Smooth muscle cell (in vitro differentiated cells): Measurements from ENCODE around the gene FZR1. TPM values are rescaled to one million over a fixed set of nuclear protein-coding genes. Genes with fewer than 3 reads are reported as not detected.
"Not testable (repeated sequence)": the region's sequence is repeated elsewhere in the genome, so short reads cannot be mapped to it uniquely, and the experiment has no call there.

ENCODE experiments used
- DNase-seq: peaks from one replicate; lab custom pipeline; 2025; ENCODE audit not compliant: unreplicated experiment; lab: John Stamatoyannopoulos, UW
- H2AFZ ChIP-seq: fragments of 200-600 bp; sonication (generic); 2 replicates; pipeline ENCODE4 v1.6.0; 2016; ENCODE audit warnings: antibody characterized with exemption, low read depth, mild to moderate bottlenecking
- H3F3A ChIP-seq: fragments of 200-600 bp; sonication (generic); 2 replicates; pipeline ENCODE4 v1.6.0; 2017; ENCODE audit warnings: antibody characterized with exemption, low read depth
- H3K27ac ChIP-seq: fragments of 200-600 bp; sonication (generic); 2 replicates; pipeline ENCODE4 v1.5.1; 2016; ENCODE audit warnings: low read depth, mild to moderate bottlenecking
- H3K27me3 ChIP-seq: fragments of 200-600 bp; sonication (generic); 2 replicates; pipeline ENCODE4 v1.6.1; 2016; ENCODE audit warnings: low read depth, mild to moderate bottlenecking
- H3K36me3 ChIP-seq: fragments of 200-600 bp; sonication (generic); 2 replicates; pipeline ENCODE4 v1.5.1; 2016; ENCODE audit warnings: low read depth
- H3K4me1 ChIP-seq: fragments of 200-600 bp; sonication (generic); 2 replicates; pipeline ENCODE4 v1.5.1; 2016; ENCODE audit warnings: low read depth
- H3K4me2 ChIP-seq: fragments of 200-600 bp; sonication (generic); 2 replicates; pipeline ENCODE4 v1.6.0; 2016; ENCODE audit warnings: mild to moderate bottlenecking
- H3K4me3 ChIP-seq: fragments of 200-600 bp; sonication (generic); 2 replicates; pipeline ENCODE4 v1.5.1; 2016; ENCODE audit warnings: mild to moderate bottlenecking
- H3K79me2 ChIP-seq: fragments of 200-600 bp; sonication (generic); 2 replicates; pipeline ENCODE4 v1.6.0; 2016; ENCODE audit warnings: low read depth, mild to moderate bottlenecking
- H3K9ac ChIP-seq: fragments of 200-600 bp; sonication (generic); 2 replicates; pipeline ENCODE4 v1.6.0; 2016; ENCODE audit warnings: low read depth
- H3K9me3 ChIP-seq: fragments of 200-600 bp; sonication (generic); replicated peaks from 2 replicates; pipeline ENCODE4 v1.5.1; 2016; ENCODE audit warnings: low read depth
- H4K20me1 ChIP-seq: fragments of 200-600 bp; sonication (generic); 2 replicates; pipeline ENCODE4 v1.6.0; 2016; ENCODE audit warnings: low read depth
- WGBS: methylation state at CpG from one replicate; pipeline ENCODE4 v1.1.7; 2016; ENCODE audit warnings: low lambda C conversion rate; 5-methylcytosine and 5-hydroxymethylcytosine counted together
- polyA plus RNA-seq: library from polyadenylated mRNA; unstranded; fragments of >200 nt; fragmentation: Nextera tagmentation; extraction: Ambion mirVana; gene quantifications from 2 replicates; pipeline ENCODE4 v1.2.1, GENCODE V29; 2016
- total RNA-seq: library from RNA; depleted of rRNA; stranded (reverse); fragments of >200 nt; gene quantifications from 2 replicates; pipeline ENCODE4 v1.2.3, GENCODE V29; 2014
- TF ChIP-seq, protein P1 (sequence below): fragments of 200-600 bp; sonication (generic); IDR thresholded peaks from 2 replicates; pipeline ENCODE4 v1.5.1; 2017; ENCODE audit warnings: borderline replicate concordance, mild to moderate bottlenecking, antibody characterized with exemption; ENCODE audit not compliant: insufficient read depth, poor library complexity, severe bottlenecking

FZR1 gene
- total and polyA plus RNA-seq, 2 experiments from 2014 or later = 16.3 to 49.7 TPM

DNA sequence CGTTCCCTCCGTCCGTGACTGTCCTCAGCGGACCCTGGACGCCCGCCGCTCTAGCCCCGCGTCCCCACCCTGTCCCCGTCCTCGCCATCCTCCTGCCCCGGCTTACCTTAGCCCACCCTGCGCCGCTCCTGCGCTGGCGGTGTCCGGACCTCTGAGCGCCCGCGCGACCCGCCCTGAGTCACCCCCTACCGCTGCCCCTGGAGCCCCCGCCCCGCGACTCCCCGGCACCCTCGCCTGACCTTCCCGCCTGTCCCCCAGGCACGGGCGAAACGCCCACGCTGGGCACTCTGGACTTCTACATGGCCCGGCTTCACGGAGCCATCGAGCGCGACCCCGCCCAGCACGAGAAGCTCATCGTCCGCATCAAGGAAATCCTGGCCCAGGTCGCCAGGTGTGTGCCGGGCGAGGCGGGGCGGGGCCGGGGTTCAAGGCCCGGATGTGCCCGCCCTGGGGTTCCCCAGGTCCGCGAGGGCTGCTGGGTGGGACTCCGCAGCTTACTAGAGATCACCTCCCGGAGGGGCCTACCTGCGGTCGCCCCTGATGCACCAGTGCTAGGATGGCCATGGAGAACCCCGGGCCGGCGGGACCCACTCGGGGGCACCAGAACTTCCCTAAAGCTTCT is 71.7 kb downstream of the FZR1 start:
- peaks cover 38% of the 10 kb centered on the region for H3F3A ChIP-seq
- peak overlapping the region; percentile 47 for H3K4me3 ChIP-seq
- H3K36me3 ChIP-seq = no peaks in the 10 kb centered on the region
- H3K9me3 ChIP-seq = no peaks in the 10 kb centered on the region
- H3K4me1 ChIP-seq = peaks cover 10% of the 10 kb centered on the region
- H3K79me2 ChIP-seq = no peaks in the 10 kb centered on the region
- no peaks in the 10 kb centered on the region for H3K27me3 ChIP-seq
- no peak overlapping the region for H2AFZ ChIP-seq
- no peak overlapping the region for H3K27ac ChIP-seq
- peak overlapping the region; percentile 96 for H3K4me2 ChIP-seq
- DNase-seq = no peak
- WGBS = 17% methylated on average over 41 of the region's 60 CpGs
- TF ChIP-seq, protein P1, sequence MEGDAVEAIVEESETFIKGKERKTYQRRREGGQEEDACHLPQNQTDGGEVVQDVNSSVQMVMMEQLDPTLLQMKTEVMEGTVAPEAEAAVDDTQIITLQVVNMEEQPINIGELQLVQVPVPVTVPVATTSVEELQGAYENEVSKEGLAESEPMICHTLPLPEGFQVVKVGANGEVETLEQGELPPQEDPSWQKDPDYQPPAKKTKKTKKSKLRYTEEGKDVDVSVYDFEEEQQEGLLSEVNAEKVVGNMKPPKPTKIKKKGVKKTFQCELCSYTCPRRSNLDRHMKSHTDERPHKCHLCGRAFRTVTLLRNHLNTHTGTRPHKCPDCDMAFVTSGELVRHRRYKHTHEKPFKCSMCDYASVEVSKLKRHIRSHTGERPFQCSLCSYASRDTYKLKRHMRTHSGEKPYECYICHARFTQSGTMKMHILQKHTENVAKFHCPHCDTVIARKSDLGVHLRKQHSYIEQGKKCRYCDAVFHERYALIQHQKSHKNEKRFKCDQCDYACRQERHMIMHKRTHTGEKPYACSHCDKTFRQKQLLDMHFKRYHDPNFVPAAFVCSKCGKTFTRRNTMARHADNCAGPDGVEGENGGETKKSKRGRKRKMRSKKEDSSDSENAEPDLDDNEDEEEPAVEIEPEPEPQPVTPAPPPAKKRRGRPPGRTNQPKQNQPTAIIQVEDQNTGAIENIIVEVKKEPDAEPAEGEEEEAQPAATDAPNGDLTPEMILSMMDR = no peak
- H3K9ac ChIP-seq = no peak overlapping the region
- peaks cover 45% of the 10 kb centered on the region for H4K20me1 ChIP-seq

DNA sequence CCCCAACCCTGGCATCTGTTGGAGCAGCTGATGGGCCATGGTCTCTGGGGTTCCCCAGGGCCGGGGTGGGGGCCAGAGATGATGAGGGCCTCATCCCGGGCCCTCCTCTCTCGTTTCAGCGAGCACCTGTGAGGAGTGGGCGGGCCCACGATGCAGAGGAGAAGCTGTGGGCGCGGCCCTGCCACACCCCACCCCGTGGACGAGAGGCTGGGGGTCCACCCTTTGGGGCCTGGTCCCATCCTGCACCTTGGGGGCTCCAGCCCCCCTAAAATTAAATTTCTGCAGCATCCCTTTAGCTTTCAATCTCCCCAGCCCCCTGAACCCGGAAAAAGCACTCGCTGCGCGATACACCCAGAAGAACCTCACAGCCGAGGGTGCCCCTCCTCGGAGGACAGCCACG is 72.3 kb downstream of the FZR1 start:
- peaks cover 44% of the 10 kb centered on the region for H4K20me1 ChIP-seq
- H3K79me2 ChIP-seq = no peaks in the 10 kb centered on the region
- no peak overlapping the region for H3K4me3 ChIP-seq
- H3K27ac ChIP-seq = no peak overlapping the region
- H3F3A ChIP-seq = peaks cover 38% of the 10 kb centered on the region
- H3K4me1 ChIP-seq = peaks cover 10% of the 10 kb centered on the region
- H3K9me3 ChIP-seq = no peaks in the 10 kb centered on the region
- TF ChIP-seq, protein P1 = no peak
- no peak overlapping the region for H3K9ac ChIP-seq
- H3K4me2 ChIP-seq = no peak overlapping the region
- 78% methylated on average over 17 of the region's 17 CpGs for WGBS
- H2AFZ ChIP-seq = no peak overlapping the region
- H3K36me3 ChIP-seq = no peaks in the 10 kb centered on the region
- no peaks in the 10 kb centered on the region for H3K27me3 ChIP-seq
- no peak for DNase-seq

DNA sequence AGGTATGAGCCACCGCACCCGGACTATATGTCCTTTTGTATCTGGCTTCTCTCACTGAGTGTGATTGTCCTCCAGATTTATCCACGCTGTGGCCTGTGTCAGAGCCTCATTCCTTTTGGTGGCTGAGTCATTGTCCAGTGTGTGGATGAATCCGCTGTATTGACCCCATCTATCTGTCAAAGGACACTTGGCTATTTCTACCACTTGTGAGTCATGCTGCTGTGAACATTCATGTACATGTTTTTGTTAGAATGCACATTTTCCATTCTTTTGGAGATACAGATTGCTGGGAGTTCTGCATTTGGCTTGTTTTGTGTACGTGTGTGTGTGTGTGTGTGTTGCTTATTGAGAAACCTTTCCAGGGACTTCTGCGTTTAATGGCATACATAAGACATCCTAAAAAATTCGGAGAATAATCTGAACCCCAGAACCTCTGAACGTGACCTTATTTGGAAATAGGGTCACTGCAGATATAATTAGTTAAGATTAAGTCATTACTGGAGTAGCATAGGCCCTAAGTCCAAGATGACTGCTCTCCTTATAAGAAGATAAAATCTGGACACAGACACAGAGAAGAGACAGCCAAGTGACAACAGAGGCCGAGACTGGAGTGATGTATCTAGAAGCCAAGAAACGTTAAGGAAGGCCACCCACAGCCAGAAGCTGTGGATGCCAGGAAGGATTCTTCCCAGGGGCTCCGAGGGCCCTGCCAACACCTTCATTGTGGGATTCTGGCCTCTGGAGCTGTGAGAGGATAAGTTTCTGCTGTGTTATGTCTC is 74.2 kb downstream of the FZR1 start:
- DNase-seq = no peak
- 23% methylated on average over 11 of the region's 11 CpGs for WGBS
- TF ChIP-seq, protein P1 = no peak

DNA sequence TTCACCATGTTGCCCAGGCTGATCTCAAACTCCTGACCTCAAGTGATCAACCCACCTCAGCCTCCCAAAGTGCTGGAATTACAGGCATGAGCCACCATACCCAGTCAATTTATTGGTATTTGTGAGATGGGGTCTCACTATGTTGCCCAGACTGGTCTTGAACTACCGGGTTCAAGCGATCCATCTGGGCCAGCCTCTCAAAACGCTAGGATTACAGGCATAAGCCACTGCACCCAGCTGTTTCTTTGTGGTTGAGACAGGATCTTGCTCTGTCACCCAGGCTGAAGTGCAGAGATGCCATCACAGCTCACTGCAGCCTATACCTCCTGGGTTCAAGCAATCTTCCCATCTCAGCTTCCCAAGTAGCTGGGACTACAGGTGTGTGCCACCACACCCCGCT is 75.7 kb downstream of the FZR1 start:
- not testable (repeated sequence) for H3K36me3 ChIP-seq, DNase-seq
- WGBS = 87% methylated on average over 4 of the region's 4 CpGs

More for the DNA sequence above, 74.2 kb downstream of the FZR1 start:
- peaks cover 32% of the 10 kb centered on the region for H3F3A ChIP-seq
- H3K36me3 ChIP-seq = no peaks in the 10 kb centered on the region
- no peak overlapping the region for H2AFZ ChIP-seq
- H3K4me3 ChIP-seq = no peak overlapping the region
- H3K9ac ChIP-seq = no peak overlapping the region
- peak overlapping the region; percentile 84 for H3K27ac ChIP-seq
- peaks cover 10% of the 10 kb centered on the region for H3K4me1 ChIP-seq
- H3K27me3 ChIP-seq = peaks cover 9% of the 10 kb centered on the region
- no peaks in the 10 kb centered on the region for H3K9me3 ChIP-seq
- peak overlapping the region; percentile 62 for H3K4me2 ChIP-seq
- no peaks in the 10 kb centered on the region for H3K79me2 ChIP-seq
- H4K20me1 ChIP-seq = peaks cover 28% of the 10 kb centered on the region

DNA sequence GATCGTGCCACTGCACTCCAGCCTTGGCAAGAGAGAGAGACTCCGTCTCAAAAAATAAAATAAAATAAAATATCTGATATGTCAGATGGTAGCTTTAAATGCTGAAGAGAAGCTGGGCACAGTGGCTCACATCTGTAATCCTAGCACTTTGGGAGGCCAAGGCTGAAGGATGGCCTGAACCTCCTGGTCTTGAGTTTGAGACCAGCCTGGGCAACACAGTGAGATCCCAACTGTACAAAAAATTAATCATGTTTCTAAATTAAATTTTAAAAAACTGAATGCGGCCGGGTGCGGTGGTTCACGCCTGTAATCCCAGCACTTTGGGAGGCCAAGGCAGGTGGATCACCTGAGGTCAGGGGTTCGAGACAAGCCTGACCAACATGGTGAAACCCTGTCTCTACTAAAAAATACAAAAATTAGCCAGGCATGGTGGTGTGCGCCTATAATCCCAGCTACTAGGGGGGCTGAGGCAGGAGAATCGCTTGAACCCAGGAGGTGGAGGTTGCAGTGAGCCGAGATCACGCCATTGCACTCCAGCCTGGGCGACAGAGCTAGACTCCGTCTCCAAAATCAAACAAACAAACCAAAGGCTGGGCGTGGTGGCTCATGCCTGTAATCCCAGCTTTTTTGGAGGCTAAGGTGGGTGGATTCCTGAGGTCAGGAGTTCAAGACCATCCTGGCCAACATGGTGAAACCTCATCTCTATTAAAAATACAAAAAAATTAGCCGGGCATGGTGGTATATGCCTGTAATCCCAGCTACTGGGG is 78.1 kb downstream of the FZR1 start:
- not testable (repeated sequence) for H4K20me1 ChIP-seq, H3K4me1 ChIP-seq, H3K36me3 ChIP-seq, H3K4me2 ChIP-seq, H3K27ac ChIP-seq, DNase-seq, H3K4me3 ChIP-seq, H3K79me2 ChIP-seq, H3K9me3 ChIP-seq, H3K9ac ChIP-seq, H2AFZ ChIP-seq
- H3F3A ChIP-seq = peaks cover 14% of the 10 kb centered on the region
- WGBS = 92% methylated on average over 15 of the region's 15 CpGs
- peaks cover 18% of the 10 kb centered on the region for H3K27me3 ChIP-seq

More for the DNA sequence above, 75.7 kb downstream of the FZR1 start:
- H3K4me1 ChIP-seq, H2AFZ ChIP-seq, H3K4me2 ChIP-seq, H3K27ac ChIP-seq, H3K79me2 ChIP-seq, H3K9me3 ChIP-seq, H3K9ac ChIP-seq, H3K4me3 ChIP-seq: not testable (repeated sequence)
- Histone ChIP-seq H4K20me1 (peaks cover 16% of the 10 kb centered on the region), H3K27me3 (peaks cover 18% of the 10 kb centered on the region), H3F3A (peaks cover 25% of the 10 kb centered on the region)
